Vagina (tissue), 2 donors: ENCODE data around the gene DIRAS1. TPM values are rescaled to one million over a fixed set of nuclear protein-coding genes. Genes with fewer than 3 reads are reported as not detected.

Experiments
- DNase-seq, 2 donors: peaks; one replicate each; pipeline ENCODE4 v3.0.0-alpha.2; 2017; ENCODE audit errors: extremely low spot score in 2 of 2
- H3K27ac ChIP-seq: fragments of 200-600 bp; sonication (generic); one replicate; pipeline ENCODE4 v1.5.1; 2019
- H3K27me3 ChIP-seq: fragments of 200-600 bp; sonication (generic); one replicate; pipeline ENCODE4 v1.5.1; 2019
- H3K36me3 ChIP-seq, 2 donors: fragments of 200-600 bp; sonication (generic); one replicate each; pipeline ENCODE4 v1.5.1; 2017 to 2019
- H3K4me1 ChIP-seq: fragments of 200-600 bp; sonication (generic); one replicate; pipeline ENCODE4 v1.5.1; 2019
- H3K4me3 ChIP-seq, 2 donors: fragments of 200-600 bp; sonication (generic); 1 replicate in 1 of 2; 2 replicates in 1 of 2; pipeline ENCODE4 v1.5.1; 2016 to 2019
- H3K9me3 ChIP-seq: fragments of 200-600 bp; sonication (generic); one replicate; pipeline ENCODE4 v1.5.1; 2019
- POLR2A ChIP-seq, 2 donors: fragments of 450-650 bp; IDR thresholded peaks; one replicate each; pipeline ENCODE4 v1.6.1; 2017; ENCODE audit warnings: antibody characterized with exemption in 2 of 2, mild to moderate bottlenecking in 2 of 2, moderate library complexity in 2 of 2
- POLR2AphosphoS5 ChIP-seq, 2 donors: sonication (generic); formaldehyde crosslinking; IDR thresholded peaks; one replicate each; pipeline ENCODE4 v1.9.0; 2017; ENCODE audit warnings: antibody characterized with exemption in 2 of 2, mild to moderate bottlenecking in 2 of 2, low read depth in 1 of 2; ENCODE audit not compliant: insufficient read depth in 1 of 2
- intact Hi-C: fragments of 100-400 bp; cut with DNase I; formaldehyde crosslinking; loops from one replicate; pipeline ENCODE4 v1.15.1; 2023
- total RNA-seq: library from RNA; depleted of rRNA; stranded (reverse); fragments of >200 nt; gene quantifications from one replicate; pipeline ENCODE4 v1.2.3, GENCODE V29; 2016
- TF ChIP-seq, protein P1 (sequence below), 3 experiments: fragments of 450-650 bp in 2 of 3; fragments of 200-600 bp in 1 of 3; sonication (generic) in 1 of 3; IDR thresholded peaks; one replicate each; pipeline ENCODE4 v1.5.1; 2017 to 2019; ENCODE audit warnings: antibody characterized with exemption in 3 of 3, mild to moderate bottlenecking in 2 of 3, moderate library complexity in 2 of 3

The DIRAS1 gene
- total RNA-seq, 1 donor from 2014 or later: 2.0 TPM

DNA sequence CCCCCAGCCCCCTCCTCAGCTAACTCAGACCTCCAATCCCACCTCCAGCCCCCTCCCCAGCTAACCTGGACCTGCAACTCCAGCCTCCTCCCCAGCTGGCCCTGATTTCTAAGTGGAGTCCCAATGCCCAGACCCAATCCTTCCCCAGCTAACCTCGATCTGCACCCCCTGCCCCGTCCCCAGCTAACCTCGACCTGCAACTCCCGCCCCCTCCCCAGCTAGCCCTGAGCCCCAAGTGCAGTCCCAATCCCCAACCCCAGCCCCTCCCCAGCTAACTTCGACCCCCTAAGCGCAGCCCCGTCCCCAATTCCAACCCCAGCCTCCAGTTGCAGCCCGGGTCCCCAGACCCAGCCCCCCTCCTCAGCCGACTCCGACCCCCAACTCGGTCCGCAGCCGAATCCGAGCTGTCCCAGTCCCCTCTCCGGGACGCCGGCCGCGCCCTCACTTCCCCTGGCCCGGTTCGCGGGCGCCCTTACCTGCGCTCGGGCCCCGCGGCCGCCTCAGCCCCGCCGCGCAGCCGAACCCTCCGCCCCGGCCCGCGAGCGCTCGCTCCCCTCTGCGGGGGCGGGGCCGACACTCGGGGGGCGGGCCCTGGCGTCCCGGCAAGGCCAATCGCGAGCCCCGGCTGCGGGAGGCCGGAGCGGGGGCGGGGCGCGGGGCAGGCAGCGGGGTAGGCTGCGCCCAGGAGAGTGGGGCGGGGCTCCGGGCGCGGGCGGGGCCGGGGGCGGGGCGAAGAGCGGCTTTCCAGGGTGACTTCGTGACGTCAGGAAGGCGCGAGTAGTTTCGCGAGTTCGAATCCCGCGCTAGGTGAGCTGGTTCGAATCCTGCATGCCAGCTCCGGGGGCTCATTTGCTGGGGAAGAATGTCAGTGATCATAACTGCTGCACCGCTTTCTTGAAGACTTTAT lies 18.7 kb downstream of the DIRAS1 start, which contains the start of gene GNG7:
TSS of gene GNG7 (minus strand) at position 525 of the 907 bp plus-strand sequence. CDS start 182,006 bp downstream, outside the sequence.
- Histone ChIP-seq H3K27ac (no peak within 1 kb of the TSS), H3K27me3 (no peaks in the 10 kb centered on the region), H3K4me3 (peak within 1 kb of the TSS; percentile 48 to 70), H3K4me1 (peaks cover 13% of the 10 kb centered on the region), H3K36me3 (no peaks in the 10 kb centered on the region), H3K9me3 (no peaks in the 10 kb centered on the region)
- no peak for DNase-seq
- intact Hi-C loops: no loop called here
- peak in 1 of 2 donors; percentile 36 for TF ChIP-seq POLR2A (IDR thresholded peaks at IDR 0.05)
- TF ChIP-seq, protein P1, sequence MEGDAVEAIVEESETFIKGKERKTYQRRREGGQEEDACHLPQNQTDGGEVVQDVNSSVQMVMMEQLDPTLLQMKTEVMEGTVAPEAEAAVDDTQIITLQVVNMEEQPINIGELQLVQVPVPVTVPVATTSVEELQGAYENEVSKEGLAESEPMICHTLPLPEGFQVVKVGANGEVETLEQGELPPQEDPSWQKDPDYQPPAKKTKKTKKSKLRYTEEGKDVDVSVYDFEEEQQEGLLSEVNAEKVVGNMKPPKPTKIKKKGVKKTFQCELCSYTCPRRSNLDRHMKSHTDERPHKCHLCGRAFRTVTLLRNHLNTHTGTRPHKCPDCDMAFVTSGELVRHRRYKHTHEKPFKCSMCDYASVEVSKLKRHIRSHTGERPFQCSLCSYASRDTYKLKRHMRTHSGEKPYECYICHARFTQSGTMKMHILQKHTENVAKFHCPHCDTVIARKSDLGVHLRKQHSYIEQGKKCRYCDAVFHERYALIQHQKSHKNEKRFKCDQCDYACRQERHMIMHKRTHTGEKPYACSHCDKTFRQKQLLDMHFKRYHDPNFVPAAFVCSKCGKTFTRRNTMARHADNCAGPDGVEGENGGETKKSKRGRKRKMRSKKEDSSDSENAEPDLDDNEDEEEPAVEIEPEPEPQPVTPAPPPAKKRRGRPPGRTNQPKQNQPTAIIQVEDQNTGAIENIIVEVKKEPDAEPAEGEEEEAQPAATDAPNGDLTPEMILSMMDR (IDR thresholded peaks at IDR 0.05): no peak
- no peak for TF ChIP-seq POLR2AphosphoS5 (IDR thresholded peaks at IDR 0.05; ENCODE audit: insufficient read depth in 1 of 2, low read depth in 1 of 2)

DNA sequence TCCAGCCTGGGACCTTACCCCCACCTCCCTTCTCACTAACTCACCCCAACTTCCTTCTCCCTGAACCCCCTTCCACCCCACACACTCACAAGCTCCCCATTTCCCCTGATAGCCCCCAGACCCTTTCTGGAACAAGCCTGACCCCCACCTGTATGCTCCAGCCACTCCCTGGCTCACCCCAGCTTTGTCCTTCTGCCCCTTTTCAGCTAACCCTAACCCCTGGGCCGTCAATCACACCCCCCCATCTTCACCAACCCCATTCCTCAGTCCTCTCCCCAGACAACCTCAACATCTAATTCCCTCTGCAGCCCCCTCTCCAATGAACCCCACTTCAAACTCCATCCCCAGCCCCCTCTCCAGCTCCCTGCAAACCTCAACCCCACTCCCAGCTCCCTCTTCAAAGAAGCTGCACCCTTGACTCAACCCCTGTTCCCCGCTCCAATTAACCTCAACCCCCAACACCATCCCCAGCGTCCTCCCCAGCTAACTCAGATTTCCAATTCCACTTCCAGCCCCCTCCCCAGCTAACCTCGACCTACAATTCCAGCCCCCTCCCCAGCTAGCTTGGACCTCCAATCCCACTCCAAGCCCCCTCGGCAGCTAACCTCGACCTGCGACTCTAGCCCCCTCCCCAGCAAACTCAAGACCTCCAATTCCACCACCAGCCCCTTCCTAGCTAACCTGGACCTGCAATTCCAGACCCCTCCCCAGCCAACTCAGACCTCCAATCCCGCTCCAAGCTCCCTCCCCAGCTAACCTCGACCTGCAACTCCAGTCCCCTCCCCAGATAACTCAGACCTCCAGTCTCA lies 19.6 kb downstream of the DIRAS1 start:
- H3K27me3 ChIP-seq: no peaks in the 10 kb centered on the region
- DNase-seq: no peak
- no peaks in the 10 kb centered on the region for H3K9me3 ChIP-seq
- no peaks in the 10 kb centered on the region for H3K36me3 ChIP-seq
- intact Hi-C loops: no loop called here
- H3K27ac ChIP-seq: no peak overlapping the region
- TF ChIP-seq POLR2A (IDR thresholded peaks at IDR 0.05) (no peak), POLR2AphosphoS5 (IDR thresholded peaks at IDR 0.05; ENCODE audit: insufficient read depth in 1 of 2, low read depth in 1 of 2) (no peak)
- TF ChIP-seq, protein P1 (IDR thresholded peaks at IDR 0.05): no peak
- peaks cover 13% of the 10 kb centered on the region for H3K4me1 ChIP-seq
- H3K4me3 ChIP-seq: peak overlapping the region; percentile 48 to 70

DNA sequence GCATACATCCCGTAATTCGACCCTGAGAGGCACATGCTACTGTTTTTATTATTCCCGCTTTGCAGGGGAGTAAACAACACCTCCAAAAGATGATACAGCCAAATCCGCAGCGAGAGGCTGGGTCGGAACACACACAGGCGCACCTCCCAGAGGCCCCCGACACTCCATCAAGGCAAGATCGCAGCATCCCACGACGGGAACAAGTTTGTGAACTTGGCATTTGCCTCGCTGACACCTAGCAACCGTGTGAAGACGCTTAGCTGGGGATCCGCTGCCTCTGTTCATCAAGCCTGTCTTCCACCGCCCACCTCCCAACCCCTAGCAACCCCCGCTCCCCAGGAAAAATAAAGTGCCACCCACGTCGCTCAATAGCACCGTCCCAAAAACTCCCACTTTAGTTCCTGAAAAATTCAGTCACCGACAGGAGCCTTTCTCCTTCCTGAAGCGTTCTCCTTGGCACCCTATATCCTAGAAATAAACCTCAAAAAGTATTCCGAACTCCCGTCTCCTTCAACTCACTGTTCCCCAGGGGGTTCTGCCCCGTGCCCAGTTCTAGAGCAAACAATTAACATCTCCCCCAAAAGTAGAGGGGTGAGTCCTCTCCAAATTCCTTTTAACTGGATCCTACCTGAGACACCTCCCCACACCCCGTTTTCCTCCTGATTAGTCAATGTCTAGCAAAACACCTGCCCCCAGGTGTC lies 20.4 kb downstream of the DIRAS1 start:
- H3K4me3 ChIP-seq: no peak overlapping the region
- intact Hi-C loops: no loop called here

GRCh38 chr19:2699413-2700140 lies 21.6 kb downstream of the DIRAS1 start:
- Histone ChIP-seq H3K27me3 (no peaks in the 10 kb centered on the region), H3K4me3 (no peak overlapping the region), H3K36me3 (no peaks in the 10 kb centered on the region), H3K4me1 (peaks cover 22% of the 10 kb centered on the region), H3K9me3 (no peaks in the 10 kb centered on the region), H3K27ac (no peak overlapping the region)
- intact Hi-C loops: no loop called here
- no peak for DNase-seq
- no peak for TF ChIP-seq POLR2AphosphoS5 (IDR thresholded peaks at IDR 0.05; ENCODE audit: insufficient read depth in 1 of 2, low read depth in 1 of 2)

More for the DNA sequence above, 20.4 kb downstream of the DIRAS1 start:
- TF ChIP-seq, protein P1 (IDR thresholded peaks at IDR 0.05): no peak
- TF ChIP-seq POLR2A (IDR thresholded peaks at IDR 0.05) (no peak), POLR2AphosphoS5 (IDR thresholded peaks at IDR 0.05; ENCODE audit: insufficient read depth in 1 of 2, low read depth in 1 of 2) (no peak)
- H3K27me3 ChIP-seq: no peaks in the 10 kb centered on the region
- DNase-seq: no peak
- no peak overlapping the region for H3K27ac ChIP-seq
- H3K9me3 ChIP-seq: no peaks in the 10 kb centered on the region
- H3K36me3 ChIP-seq: no peaks in the 10 kb centered on the region
- H3K4me1 ChIP-seq: peaks cover 13% of the 10 kb centered on the region
